Liver (tissue), 9 donors: Measurements from ENCODE around the gene YLPM1. TPM values are rescaled to one million over a fixed set of nuclear protein-coding genes. Genes with fewer than 3 reads are reported as not detected.
A peak's percentile ranks its signal among the peaks of the same experiment; 100 is the strongest.

ENCODE experiments used
- DNase-seq: peaks from one replicate; pipeline ENCODE4 v3.0.0-alpha.2; 2017; ENCODE audit warnings: low spot score
- H3K27ac ChIP-seq, 2 donors: one replicate each; pipeline ENCODE4 v1.7.0; 2013; ENCODE audit warnings: inconsistent platforms in 2 of 2, low read length in 2 of 2, control low read depth in 1 of 2, low read depth in 1 of 2, mild to moderate bottlenecking in 1 of 2
- H3K27me3 ChIP-seq, 4 donors: one replicate each; pipeline versions ENCODE4 v1.6.1 to v1.7.0; 2013; ENCODE audit warnings: low read length in 3 of 4, inconsistent platforms in 1 of 4, mild to moderate bottlenecking in 1 of 4, moderate library complexity in 1 of 4; ENCODE audit not compliant: control insufficient read depth in 4 of 4, insufficient read depth in 4 of 4
- H3K36me3 ChIP-seq, 4 donors: one replicate each; pipeline versions ENCODE4 v1.6.1 to v1.7.0; 2013; ENCODE audit warnings: low read length in 3 of 4, mild to moderate bottlenecking in 3 of 4, low read depth in 1 of 4, moderate library complexity in 1 of 4; ENCODE audit not compliant: control insufficient read depth in 4 of 4, insufficient read depth in 3 of 4
- H3K4me1 ChIP-seq, 4 donors: one replicate each; pipeline versions ENCODE4 v1.6.1 to v1.7.0; 2013; ENCODE audit warnings: low read length in 3 of 4, mild to moderate bottlenecking in 3 of 4, moderate library complexity in 1 of 4; ENCODE audit not compliant: control insufficient read depth in 4 of 4, insufficient read depth in 4 of 4
- H3K4me3 ChIP-seq, 3 donors: one replicate each; pipeline versions ENCODE4 v1.6.1 to v1.7.0; 2013; ENCODE audit warnings: low read length in 3 of 3, control low read depth in 1 of 3, low read depth in 1 of 3, mild to moderate bottlenecking in 1 of 3
- H3K9ac ChIP-seq, 2 donors: one replicate each; pipeline ENCODE4 v1.7.0; 2013; ENCODE audit warnings: low read length in 2 of 2, mild to moderate bottlenecking in 2 of 2, moderate library complexity in 2 of 2, control low read depth in 1 of 2, low read depth in 1 of 2
- H3K9me3 ChIP-seq, 4 donors: one replicate each; pipeline versions ENCODE4 v1.6.1 to v1.7.0; 2013; ENCODE audit warnings: low read length in 3 of 4; ENCODE audit not compliant: control insufficient read depth in 4 of 4
- EGR1 ChIP-seq, 2 donors: IDR thresholded peaks; 2 replicates each; pipeline ENCODE4 v1.6.1; 2016 to 2018; ENCODE audit warnings: antibody characterized with exemption in 2 of 2, low read depth in 2 of 2
- FOXA1 ChIP-seq: IDR thresholded peaks from 2 replicates; pipeline ENCODE4 v1.6.1; 2016; ENCODE audit warnings: antibody characterized with exemption
- FOXA2 ChIP-seq: IDR thresholded peaks from 2 replicates; pipeline ENCODE4 v1.6.1; 2016; ENCODE audit warnings: antibody characterized with exemption
- GABPA ChIP-seq, 2 donors: IDR thresholded peaks in 1 of 2; conservative IDR thresholded peaks in 1 of 2; 2 replicates each; pipeline ENCODE4 v1.6.1; 2016; ENCODE audit warnings: antibody characterized with exemption in 2 of 2, mild to moderate bottlenecking in 1 of 2, moderate library complexity in 1 of 2
- HNF4A ChIP-seq, 2 donors: conservative IDR thresholded peaks; 2 replicates each; pipeline ENCODE4 v1.6.1; 2016; ENCODE audit warnings: antibody characterized with exemption in 2 of 2, mild to moderate bottlenecking in 2 of 2
- HNF4G ChIP-seq: IDR thresholded peaks from 2 replicates; pipeline ENCODE4 v1.6.1; 2016; ENCODE audit warnings: antibody characterized with exemption
- JUND ChIP-seq, 2 donors: IDR thresholded peaks; 2 replicates each; pipeline ENCODE4 v1.6.1; 2016; ENCODE audit warnings: antibody characterized with exemption in 2 of 2
- NR2F2 ChIP-seq: IDR thresholded peaks from 2 replicates; pipeline ENCODE4 v1.6.1; 2016; ENCODE audit warnings: antibody characterized with exemption
- RAD21 ChIP-seq, 2 donors: IDR thresholded peaks; 2 replicates each; pipeline ENCODE4 v1.6.1; 2016; ENCODE audit warnings: antibody characterized with exemption in 2 of 2, mild to moderate bottlenecking in 2 of 2
- REST ChIP-seq: IDR thresholded peaks from 2 replicates; pipeline ENCODE4 v1.6.1; 2016; ENCODE audit warnings: antibody characterized with exemption, mild to moderate bottlenecking
- RXRA ChIP-seq, 2 donors: IDR thresholded peaks; 2 replicates each; pipeline ENCODE4 v1.6.1; 2017 to 2018; ENCODE audit warnings: antibody characterized with exemption in 2 of 2, mild to moderate bottlenecking in 1 of 2
- SP1 ChIP-seq: IDR thresholded peaks from 2 replicates; pipeline ENCODE4 v1.6.1; 2018; ENCODE audit warnings: antibody characterized with exemption, mild to moderate bottlenecking
- TAF1 ChIP-seq: conservative IDR thresholded peaks from 2 replicates; pipeline ENCODE4 v1.6.1; 2016; ENCODE audit warnings: antibody characterized with exemption, mild to moderate bottlenecking
- YY1 ChIP-seq: IDR thresholded peaks from 2 replicates; pipeline ENCODE4 v1.6.1; 2016; ENCODE audit warnings: antibody characterized with exemption, mild to moderate bottlenecking
- WGBS: extraction: QIAGEN DNeasy Blood & Tissue Kit; methylation state at CpG from one replicate; pipeline ENCODE4 v1.1.7; 2013; 5-methylcytosine and 5-hydroxymethylcytosine counted together
- polyA plus RNA-seq, 2 donors: library from polyadenylated mRNA; stranded (reverse) in 1 of 2; unstranded in 1 of 2; fragments of 200-250 nt in 1 of 2; fragments of >200 nt in 1 of 2; fragmentation: Nextera tagmentation in 1 of 2; extraction: Ambion mirVana in 1 of 2; gene quantifications; one replicate each; pipeline versions ENCODE4 v1.2.1 to v1.2.3, GENCODE V29; 2013 to 2015
- total RNA-seq, 2 donors: library from RNA; depleted of rRNA; stranded (reverse); fragments of >200 nt; gene quantifications; one replicate each; pipeline ENCODE4 v1.2.3, GENCODE V29; 2014
- TF ChIP-seq, protein P1 (sequence below): IDR thresholded peaks from 2 replicates; pipeline ENCODE4 v1.6.1; 2016; ENCODE audit warnings: antibody characterized with exemption
- TF ChIP-seq, protein P2 (sequence below): IDR thresholded peaks from 2 replicates; pipeline ENCODE4 v1.6.1; 2016; ENCODE audit warnings: antibody characterized with exemption
- TF ChIP-seq, protein P3 (sequence below): fragments of 150-350 bp; IDR thresholded peaks from 2 replicates; pipeline ENCODE4 v1.5.1; 2017; ENCODE audit warnings: improper control_type of control experiment, low read depth, low read length; ENCODE audit not compliant: missing input control
- donor health status: healthy.
- donor health status: healthy.
- donor health status: healthy.
- donor health status: healthy.
- donor health status: healthy.

Gene YLPM1
- total and polyA plus RNA-seq, 4 donors: 5.9 to 27.3 (median 13.2) TPM

GRCh38 chr14:74867673-74868072, 104.6 kb downstream of the YLPM1 start (continued):
- TF ChIP-seq, protein P1, sequence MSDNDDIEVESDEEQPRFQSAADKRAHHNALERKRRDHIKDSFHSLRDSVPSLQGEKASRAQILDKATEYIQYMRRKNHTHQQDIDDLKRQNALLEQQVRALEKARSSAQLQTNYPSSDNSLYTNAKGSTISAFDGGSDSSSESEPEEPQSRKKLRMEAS: no peak

DNA sequence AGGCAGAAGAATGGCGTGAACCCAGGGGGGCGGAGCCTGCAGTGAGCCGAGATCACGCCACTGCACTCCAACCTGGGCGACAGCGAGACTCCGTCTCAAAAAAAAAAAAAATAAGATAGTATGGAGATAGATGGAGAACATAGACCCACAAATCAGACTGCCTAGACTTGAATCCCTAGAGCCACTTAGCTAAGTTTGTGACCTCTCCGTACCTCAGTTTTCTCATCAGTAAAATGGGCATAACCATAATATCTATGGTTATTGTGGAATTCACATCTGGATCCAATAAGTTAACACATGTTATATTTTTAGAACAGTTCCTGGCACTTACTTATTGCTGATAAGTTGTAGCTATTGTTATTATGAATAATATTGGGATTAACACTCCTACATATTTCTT, 105.6 kb downstream of the YLPM1 start:
- no peaks in the 10 kb centered on the region for H3K27me3 ChIP-seq
- H3K27ac ChIP-seq: no peak overlapping the region
- H3K9me3 ChIP-seq: no peaks in the 10 kb centered on the region
- DNase-seq: no peak
- no peak overlapping the region for H3K9ac ChIP-seq
- 86% methylated on average over 8 of the region's 8 CpGs for WGBS
- H3K4me1 ChIP-seq: peaks cover 0 to 7% (median 4%) of the 10 kb centered on the region in 4 donors
- TF ChIP-seq JUND (IDR thresholded peaks at IDR 0.05) (no peak), EGR1 (IDR thresholded peaks at IDR 0.05; ENCODE audit: low read depth in 2 of 2) (no peak)
- H3K36me3 ChIP-seq: no peaks in the 10 kb centered on the region
- H3K4me3 ChIP-seq: no peak overlapping the region

DNA sequence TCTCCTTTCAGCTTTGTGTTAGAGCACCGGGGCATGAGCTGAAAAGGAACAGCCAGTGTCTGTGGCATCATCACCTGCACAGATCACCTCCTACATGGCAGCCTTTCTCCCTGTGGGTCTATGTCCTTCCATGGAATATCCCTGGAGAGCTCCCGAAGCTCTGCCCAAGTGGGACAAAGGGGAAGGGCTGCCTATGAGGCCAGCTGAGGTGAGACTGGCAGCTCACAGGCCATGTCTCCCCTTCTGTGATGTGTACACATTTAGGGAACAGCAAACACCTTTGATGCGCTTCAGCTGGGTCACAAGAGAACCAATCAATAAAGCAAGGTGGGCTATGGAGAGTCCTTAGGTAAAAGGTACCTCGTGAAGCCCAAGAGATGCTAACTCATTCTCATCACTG, 108.7 kb downstream of the YLPM1 start:
- no peak for DNase-seq
- no peak overlapping the region for H3K9ac ChIP-seq
- 42% methylated on average over 4 of the region's 4 CpGs for whole genome bisulfite sequencing

DNA sequence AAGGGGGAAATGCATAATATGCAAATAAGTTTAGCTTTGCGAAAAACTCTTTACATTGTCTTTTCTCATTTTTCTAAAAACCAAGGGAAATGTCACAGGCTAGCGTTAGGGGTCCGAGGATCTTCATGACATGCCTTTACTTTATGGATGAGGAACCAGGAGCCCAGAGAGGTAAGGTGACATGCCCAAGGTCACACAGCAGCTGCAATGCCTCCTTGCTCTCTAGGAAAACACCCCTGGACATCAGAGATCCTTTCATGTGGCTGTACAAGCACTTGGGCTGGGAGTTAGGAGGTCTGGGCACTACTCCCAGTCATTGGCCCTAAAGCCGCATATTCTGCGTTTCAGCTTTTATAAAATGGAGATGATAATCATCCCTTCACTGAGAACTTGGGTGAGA, 112.1 kb downstream of the YLPM1 start:
- Histone ChIP-seq H3K36me3 (no peaks in the 10 kb centered on the region), H3K27ac (no peak overlapping the region), H3K4me3 (no peak overlapping the region), H3K9me3 (no peaks in the 10 kb centered on the region), H3K9ac (no peak overlapping the region), H3K4me1 (peaks cover 0 to 7% (median 4%) of the 10 kb centered on the region in 4 donors), H3K27me3 (no peaks in the 10 kb centered on the region)
- WGBS: 95% methylated on average over 5 of the region's 5 CpGs
- no peak for DNase-seq
- TF ChIP-seq TAF1 (no peak), FOXA1 (no peak), NR2F2 (no peak), HNF4A (conservative IDR thresholded peaks at IDR 0.05) (no peak), JUND (IDR thresholded peaks at IDR 0.05) (no peak), SP1 (no peak), EGR1 (IDR thresholded peaks at IDR 0.05; ENCODE audit: low read depth in 2 of 2) (no peak), GABPA (IDR thresholded peaks at IDR 0.05 in 1 of 2, conservative IDR thresholded peaks at IDR 0.05 in 1 of 2) (no peak), RAD21 (IDR thresholded peaks at IDR 0.05) (no peak), HNF4G (no peak), FOXA2 (no peak), RXRA (IDR thresholded peaks at IDR 0.05) (no peak), YY1 (no peak), REST (no peak)
- TF ChIP-seq, protein P1: no peak
- TF ChIP-seq, protein P2, sequence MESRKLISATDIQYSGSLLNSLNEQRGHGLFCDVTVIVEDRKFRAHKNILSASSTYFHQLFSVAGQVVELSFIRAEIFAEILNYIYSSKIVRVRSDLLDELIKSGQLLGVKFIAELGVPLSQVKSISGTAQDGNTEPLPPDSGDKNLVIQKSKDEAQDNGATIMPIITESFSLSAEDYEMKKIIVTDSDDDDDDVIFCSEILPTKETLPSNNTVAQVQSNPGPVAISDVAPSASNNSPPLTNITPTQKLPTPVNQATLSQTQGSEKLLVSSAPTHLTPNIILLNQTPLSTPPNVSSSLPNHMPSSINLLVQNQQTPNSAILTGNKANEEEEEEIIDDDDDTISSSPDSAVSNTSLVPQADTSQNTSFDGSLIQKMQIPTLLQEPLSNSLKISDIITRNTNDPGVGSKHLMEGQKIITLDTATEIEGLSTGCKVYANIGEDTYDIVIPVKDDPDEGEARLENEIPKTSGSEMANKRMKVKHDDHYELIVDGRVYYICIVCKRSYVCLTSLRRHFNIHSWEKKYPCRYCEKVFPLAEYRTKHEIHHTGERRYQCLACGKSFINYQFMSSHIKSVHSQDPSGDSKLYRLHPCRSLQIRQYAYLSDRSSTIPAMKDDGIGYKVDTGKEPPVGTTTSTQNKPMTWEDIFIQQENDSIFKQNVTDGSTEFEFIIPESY: no peak
- TF ChIP-seq, protein P3, sequence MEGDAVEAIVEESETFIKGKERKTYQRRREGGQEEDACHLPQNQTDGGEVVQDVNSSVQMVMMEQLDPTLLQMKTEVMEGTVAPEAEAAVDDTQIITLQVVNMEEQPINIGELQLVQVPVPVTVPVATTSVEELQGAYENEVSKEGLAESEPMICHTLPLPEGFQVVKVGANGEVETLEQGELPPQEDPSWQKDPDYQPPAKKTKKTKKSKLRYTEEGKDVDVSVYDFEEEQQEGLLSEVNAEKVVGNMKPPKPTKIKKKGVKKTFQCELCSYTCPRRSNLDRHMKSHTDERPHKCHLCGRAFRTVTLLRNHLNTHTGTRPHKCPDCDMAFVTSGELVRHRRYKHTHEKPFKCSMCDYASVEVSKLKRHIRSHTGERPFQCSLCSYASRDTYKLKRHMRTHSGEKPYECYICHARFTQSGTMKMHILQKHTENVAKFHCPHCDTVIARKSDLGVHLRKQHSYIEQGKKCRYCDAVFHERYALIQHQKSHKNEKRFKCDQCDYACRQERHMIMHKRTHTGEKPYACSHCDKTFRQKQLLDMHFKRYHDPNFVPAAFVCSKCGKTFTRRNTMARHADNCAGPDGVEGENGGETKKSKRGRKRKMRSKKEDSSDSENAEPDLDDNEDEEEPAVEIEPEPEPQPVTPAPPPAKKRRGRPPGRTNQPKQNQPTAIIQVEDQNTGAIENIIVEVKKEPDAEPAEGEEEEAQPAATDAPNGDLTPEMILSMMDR: no peak

More for the DNA sequence above, 108.7 kb downstream of the YLPM1 start:
- H3K9me3 ChIP-seq: no peaks in the 10 kb centered on the region
- no peaks in the 10 kb centered on the region for H3K36me3 ChIP-seq
- H3K27me3 ChIP-seq: no peaks in the 10 kb centered on the region
- H3K4me3 ChIP-seq: no peak overlapping the region
- H3K27ac ChIP-seq: no peak overlapping the region
- H3K4me1 ChIP-seq: peaks cover 0 to 7% (median 4%) of the 10 kb centered on the region in 4 donors
- TF ChIP-seq, protein P1: no peak
- TF ChIP-seq FOXA1: no peak
- TF ChIP-seq RXRA (IDR thresholded peaks at IDR 0.05): peak; percentile 54 to 73
- peak; percentile 20 for TF ChIP-seq SP1
- no peak for TF ChIP-seq GABPA (IDR thresholded peaks at IDR 0.05 in 1 of 2, conservative IDR thresholded peaks at IDR 0.05 in 1 of 2)
- TF ChIP-seq JUND (IDR thresholded peaks at IDR 0.05): no peak
- TF ChIP-seq RAD21 (IDR thresholded peaks at IDR 0.05): no peak
- no peak for TF ChIP-seq TAF1
